ENCODE measurements around the gene KRTAP12-3.

KRTAP12-3 gene

GRCh38 chr21:44704636-44705001, 46.9 kb downstream of the KRTAP12-3 start:
- no peak for DNase-seq

GRCh38 chr21:44706026-44706705, 48.4 kb downstream of the KRTAP12-3 start:
- no peak for DNase-seq

- DNase-seq = no peak
Observed at GRCh38 chr21:44706706-44707581, 49.2 kb downstream of the KRTAP12-3 start.

Data from SHP77 treated with DMSO at 0.1 percent for 48 hours (cell line).